GM19467 (cell line): ENCODE measurements around the gene ERCC6L.
"Not testable (repeated sequence)": the region's sequence is repeated elsewhere in the genome, so short reads cannot be mapped to it uniquely, and the experiment has no call there.

Experiments used
- ATAC-seq: cut with Tn5 transposase; IDR thresholded peaks from one replicate; pipeline ENCODE4 v1.9.1; 2021; ENCODE audit warnings: mild to moderate bottlenecking, moderate library complexity; ENCODE audit not compliant: unreplicated experiment

Gene ERCC6L

GRCh38 chrX:72176981-72177380 lies 61.8 kb downstream of the ERCC6L start:
- ATAC-seq = no peak

- not testable (repeated sequence) for ATAC-seq
Observed at GRCh38 chrX:72176289-72176688, 62.5 kb downstream of the ERCC6L start.

- ATAC-seq = no peak
Observed at GRCh38 chrX:72169008-72169728, 69.7 kb downstream of the ERCC6L start.

GRCh38 chrX:72165551-72165950 lies 73.3 kb downstream of the ERCC6L start:
- ATAC-seq = no peak

- no peak for ATAC-seq
Observed at GRCh38 chrX:72159769-72160168, 79.1 kb downstream of the ERCC6L start.

GRCh38 chrX:72158773-72159172 lies 80.1 kb downstream of the ERCC6L start:
- no peak for ATAC-seq
